ENCODE data around the gene CNOT6.
"Not testable (repeated sequence)": the region's sequence is repeated elsewhere in the genome, so short reads cannot be mapped to it uniquely, and the experiment has no call there.

Gene CNOT6

GRCh38 chr5:180471866-180472265 lies 22.3 kb upstream of the CNOT6 start:
- DNase-seq: no peak

DNA sequence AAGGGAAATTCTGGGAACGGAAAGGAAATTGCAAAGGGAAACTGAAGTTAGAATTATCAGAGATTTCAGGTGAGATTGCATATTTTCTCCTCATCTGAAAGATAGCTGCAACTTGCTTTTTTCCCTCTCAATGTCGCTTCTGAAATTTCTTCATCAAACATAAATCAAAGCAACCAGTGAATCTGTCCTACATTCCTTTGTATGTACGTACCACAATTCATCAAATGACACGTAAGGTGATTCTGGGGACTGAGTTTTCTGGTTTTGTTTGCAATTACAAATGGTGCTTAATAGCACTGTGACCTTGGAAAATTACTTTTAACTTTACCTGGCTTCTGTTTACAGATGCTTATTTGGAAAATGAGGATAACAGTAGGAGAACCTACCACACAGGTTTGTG lies 21.9 kb upstream of the CNOT6 start:
- no peak for DNase-seq

DNA sequence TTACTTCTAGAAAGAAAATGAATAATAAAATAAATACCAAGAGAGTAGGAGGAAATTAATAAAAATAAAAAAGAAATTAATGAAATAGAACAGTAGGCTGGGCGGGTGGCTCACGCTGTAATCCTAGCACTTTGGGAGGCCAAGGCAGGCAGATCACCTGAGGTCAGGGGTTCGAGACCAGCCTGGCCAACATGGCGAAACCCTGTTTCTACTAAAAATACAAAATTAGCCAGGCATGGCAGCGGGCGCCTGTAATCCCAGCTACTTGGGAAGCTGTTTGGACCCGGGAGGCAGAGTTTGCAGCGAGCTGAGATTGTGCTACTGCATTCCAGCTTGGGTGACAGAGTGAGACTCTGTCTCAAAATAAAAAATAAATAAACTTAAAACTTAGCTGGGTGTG lies 20.8 kb upstream of the CNOT6 start:
- DNase-seq: not testable (repeated sequence)

- DNase-seq: no peak
Observed at GRCh38 chr5:180474569-180474968, 19.6 kb upstream of the CNOT6 start.

DNA sequence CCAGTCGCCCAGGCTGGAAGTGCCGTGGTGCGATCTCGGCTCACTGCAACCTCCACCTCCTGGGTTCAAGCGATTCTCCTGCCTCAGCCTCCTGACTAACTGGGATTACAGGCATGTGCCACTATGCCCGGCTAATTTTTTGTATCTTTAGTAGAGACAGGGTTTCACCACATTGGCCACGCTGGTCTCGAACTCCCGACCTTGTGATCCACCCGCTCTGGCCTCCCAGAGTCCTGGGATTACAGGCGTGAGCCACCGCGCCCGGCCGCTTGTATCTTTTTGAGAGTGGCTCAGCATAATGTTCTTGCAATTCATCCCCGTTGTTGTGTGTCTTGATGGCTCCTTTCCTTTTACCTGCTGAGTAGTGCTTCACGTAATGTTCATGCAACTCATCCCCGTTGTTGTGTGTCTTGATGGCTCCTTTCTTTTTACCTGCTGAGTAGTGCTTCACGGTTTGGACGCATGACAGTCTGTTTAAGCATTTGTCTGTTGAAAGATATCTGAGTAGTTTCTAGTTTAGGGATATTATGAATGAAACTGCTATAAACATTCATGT lies 18.1 kb upstream of the CNOT6 start:
- DNase-seq: not testable (repeated sequence)

- no peak for DNase-seq
Observed at GRCh38 chr5:180484813-180485212, 9.4 kb upstream of the CNOT6 start.

DNA sequence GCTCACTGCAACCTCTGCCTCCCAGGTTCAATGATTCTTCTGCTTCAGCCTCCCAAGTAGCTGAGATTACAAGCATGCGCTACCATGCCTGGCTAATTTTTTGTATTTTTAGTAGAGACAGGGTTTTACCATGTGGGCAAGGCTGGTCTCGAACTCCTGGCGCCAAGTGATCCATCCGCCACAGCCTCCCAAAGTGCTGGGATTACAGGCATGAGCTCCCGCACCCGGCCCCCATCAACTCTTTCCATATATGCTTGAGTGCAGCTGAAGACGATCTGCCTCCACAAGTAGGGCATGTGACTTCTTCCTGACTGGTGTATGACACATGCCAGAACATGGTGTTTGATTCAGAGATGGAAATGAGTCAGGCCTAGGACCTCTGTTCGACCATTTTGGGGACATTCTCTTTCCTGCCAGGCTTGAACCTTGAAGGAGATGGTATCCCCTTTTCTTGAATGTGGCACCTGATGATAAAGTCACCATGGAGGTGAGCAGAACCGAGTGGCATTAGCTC lies 7.5 kb upstream of the CNOT6 start:
- DNase-seq: no peak

DNA sequence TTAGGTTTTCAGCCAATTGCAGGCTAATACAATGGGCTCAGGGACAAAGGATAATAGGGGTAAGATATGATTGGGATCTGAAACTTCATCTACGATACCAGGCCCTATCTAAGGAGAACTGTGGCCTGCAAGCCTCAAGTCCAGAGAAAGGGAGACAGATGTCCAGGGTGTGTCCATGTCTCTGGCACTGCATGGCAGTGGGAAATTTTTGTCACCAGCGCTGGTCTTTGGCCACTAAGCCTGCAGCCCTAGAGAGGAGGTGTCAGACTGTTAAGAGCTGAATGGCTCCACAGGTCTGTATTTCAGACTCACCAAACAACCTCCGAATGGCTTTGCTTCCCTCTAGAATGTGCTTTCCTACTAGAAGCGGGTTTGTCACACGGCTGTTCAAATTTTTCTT lies 6.6 kb upstream of the CNOT6 start:
- DNase-seq: no peak

DNA sequence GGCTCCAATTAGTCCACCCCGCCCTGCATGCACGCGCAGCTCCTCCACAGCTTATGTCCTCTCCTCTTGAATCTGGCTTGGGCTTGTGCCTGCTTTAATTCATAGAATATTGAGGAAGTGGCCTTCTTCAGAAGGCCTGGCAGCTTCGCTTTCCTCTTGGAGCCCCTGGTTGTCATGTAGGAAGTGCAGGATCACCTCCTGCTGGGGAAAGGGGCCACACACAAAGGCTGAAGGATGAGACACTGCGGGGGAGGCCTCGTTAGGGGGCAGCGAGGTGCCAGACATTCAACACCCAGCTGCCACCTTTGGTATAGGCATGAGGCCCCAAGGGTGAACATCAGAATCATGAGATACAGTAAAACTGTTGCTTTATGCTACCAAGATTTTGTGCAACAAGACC lies 2.7 kb upstream of the CNOT6 start:
- DNase-seq: no peak

DNA sequence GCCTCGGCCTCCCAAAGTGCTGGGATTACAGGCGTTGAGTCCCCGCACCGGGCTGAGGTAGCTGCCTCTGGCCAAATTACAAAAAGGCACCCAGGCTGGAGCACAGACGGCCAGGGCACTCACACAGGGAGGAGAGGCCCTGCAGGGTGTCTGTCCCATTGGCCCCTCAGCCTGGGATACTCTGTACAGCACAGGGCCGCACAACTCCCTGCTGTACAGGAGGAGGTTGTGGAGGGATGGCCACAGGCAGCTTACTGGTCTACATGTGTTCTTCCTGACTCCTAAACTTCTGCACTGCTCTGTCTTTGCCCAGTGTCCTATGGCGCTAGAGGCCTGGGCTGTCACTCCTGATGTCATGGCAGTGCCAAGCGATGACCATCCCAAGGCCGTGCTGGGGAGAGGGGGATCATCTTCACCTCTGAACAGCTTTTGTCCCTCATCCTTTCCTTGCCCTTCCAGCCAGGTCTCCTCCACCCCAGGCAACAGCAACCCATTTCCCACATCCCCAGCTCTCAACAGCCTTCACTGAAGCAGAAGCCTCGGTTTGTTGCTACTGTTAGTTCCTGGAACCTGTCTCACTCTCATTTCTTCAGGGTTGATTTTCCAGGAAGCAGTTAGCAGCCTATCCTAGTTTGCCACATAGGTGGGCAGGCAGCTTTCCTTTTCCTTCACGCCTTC lies 1.8 kb upstream of the CNOT6 start:
- DNase-seq: no peak

DNA sequence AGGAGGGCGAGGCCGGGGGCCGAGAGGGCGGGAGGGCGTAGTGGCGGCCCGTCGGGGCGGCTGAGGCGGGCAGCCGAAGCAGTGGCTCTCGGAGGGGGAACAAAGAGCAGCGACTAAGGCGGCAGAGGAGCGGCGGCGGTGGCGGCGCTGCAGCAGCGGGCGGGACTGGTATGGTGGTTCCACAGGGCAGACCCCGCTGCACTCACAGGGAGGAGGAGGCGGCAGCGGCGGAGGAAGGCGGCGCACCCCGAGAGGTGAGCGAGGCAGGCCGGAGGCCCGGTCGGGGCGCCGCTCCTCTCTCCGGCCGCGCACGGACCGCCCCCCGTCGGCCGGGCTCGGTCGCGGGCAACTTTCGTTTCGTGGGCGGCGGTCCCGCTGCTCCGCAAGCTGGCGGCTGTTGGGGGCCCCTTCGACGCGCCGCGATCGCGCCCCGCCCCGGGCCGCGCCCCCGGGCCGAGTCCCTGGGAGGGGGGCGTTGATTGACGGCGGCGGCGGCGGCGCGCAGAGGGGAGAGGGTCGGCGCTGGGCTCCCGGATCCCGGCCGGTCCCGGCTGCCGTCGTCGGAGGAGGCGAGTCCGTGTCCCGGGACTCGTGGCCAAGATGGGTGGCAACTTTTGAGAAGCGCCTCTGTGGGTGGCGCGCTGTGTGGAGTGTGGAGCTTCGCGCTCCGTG lies 467 bp downstream of the CNOT6 start:
- DNase-seq: no peak

DNA sequence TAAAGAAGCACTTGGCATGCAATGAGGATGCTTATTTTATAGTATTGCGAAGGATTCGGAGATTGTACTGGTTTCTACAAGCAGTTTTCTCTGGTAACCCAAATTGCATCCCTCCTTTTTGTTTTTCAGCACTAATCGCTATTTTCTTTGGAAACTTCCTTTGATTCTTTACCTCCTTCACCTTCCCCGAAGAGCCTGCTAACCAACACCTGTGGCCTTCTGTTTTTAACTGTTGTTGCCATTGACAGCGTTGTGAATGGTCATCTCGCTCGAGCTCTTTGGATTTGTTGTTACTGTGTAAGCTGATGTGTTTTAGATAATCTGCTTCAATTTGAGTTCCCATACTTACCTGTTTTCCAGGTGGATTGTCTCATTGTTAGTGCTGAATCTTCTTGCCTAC lies 1.1 kb downstream of the CNOT6 start:
- DNase-seq: no peak

- DNase-seq: no peak
Observed at GRCh38 chr5:180495991-180496741, 2.0 kb downstream of the CNOT6 start.

- not testable (repeated sequence) for DNase-seq
Observed at GRCh38 chr5:180496806-180497205, 2.6 kb downstream of the CNOT6 start.

- not testable (repeated sequence) for DNase-seq
Observed at GRCh38 chr5:180497865-180498264, 3.7 kb downstream of the CNOT6 start.

- DNase-seq: no peak
Observed at GRCh38 chr5:180498378-180498777, 4.2 kb downstream of the CNOT6 start.

DNA sequence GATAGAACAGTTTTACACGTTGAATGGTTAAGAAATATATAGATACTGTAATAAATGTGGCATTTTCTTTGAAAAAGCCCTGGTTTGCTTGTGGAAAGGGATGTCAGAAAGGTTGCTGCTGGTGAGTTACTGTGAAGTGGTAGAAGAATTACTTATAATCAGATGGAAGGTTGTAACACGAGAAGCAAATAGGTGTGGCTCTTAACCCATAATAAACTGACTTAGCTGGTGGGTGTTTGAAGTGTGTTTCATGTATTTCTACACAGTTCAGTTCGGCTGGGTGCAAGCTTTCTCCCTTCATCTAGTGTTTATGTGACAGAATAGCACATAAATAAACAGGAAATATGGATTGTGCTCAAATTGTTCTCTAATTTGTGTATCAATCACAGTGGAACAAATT lies 5.5 kb downstream of the CNOT6 start:
- no peak for DNase-seq

DNA sequence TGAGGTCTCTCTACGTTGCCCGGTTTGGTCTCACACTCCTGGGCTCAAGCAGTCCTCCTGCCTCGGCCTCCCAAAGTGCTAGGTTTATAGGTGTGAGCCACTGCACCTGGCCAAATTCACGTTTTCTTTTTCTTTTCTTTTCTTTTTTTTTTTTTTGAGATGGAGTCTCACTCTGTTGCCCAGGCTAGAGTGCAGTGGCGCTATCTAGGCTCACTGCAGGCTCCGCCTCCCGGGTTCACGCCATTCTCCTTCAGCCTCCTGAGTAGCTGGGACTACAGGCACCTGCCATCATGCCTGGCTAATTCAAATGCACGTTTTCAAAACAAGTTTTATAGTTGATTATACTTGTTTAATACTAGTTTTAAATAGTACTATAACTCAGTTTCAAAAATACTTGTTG lies 6.1 kb downstream of the CNOT6 start:
- DNase-seq: not testable (repeated sequence)

DNA sequence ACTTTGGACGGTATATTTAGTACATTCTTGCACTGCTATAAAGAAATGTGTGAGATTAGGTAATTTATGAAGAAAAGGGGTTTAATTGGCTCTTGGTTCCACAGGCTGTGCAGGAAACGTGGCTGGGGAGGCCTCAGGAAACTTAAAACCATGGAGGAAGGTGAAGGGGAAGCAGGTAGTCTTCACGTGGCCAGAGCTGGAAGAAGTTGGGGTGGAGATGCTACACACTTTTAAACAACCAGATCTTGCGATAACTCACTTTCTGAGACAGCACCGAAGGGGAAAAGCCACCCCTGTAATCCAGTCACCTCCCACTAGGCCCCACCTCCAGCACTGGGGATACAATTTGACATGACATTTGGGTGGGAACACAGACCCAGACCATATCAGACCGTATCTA lies 13.5 kb downstream of the CNOT6 start:
- no peak for DNase-seq

DNA sequence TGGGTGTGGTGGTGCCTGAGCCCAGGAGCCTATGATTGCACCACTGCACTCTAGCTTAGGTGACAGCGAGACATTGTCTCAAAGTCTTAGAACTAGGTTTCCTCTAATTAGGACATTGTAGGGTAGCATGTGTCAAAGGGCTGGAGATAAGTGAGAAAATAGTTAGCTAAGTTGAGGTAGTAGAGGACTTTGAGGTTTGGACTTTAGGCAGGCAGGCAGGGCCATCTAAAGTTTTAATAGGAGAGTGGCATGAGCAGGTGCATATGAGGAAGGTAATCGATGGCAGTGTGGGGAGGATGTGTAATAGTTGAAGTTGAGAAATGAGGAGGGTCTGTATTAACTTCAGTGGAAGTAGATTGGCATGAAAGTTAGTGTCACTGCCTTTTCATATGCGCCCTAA lies 21.1 kb downstream of the CNOT6 start:
- no peak for DNase-seq

DNA sequence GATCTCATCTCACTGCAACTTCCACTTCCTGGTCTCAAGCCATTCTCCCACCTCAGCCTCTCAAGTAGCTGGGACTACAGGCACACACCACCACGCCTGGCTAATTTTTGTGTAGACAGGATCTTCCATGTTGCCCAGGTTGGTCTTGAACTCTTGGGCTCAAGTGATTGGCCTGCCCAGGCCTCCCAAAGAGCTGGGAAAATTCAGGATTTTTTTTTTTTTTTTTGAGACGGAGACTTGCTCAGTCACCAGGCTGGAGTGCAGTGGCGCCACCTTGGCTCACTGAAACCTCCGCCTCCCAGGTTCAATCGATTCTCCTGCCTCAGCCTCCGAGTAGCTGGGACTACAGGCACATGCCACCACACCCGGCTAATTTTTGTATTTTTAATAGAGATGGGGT lies 21.8 kb downstream of the CNOT6 start:
- not testable (repeated sequence) for DNase-seq

DNA sequence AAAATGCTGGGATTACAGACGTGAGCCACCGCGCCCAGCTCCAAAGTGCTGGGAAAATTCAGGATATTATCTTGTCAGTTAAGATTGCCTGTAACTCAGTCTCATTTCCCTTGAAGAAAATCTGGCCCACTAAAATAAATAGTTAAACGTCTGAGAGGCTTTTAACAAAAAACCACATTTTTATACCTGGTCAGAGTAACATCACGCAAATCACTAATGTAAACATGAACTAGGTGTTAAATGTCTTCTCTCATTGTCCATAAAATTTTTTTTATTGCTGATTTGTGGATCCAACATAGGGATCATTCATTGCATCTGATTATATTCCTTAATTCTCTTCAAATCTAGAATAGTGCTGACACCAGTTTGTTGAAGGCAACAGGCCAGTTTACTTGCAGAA lies 22.3 kb downstream of the CNOT6 start:
- DNase-seq: no peak

- DNase-seq: no peak
Observed at GRCh38 chr5:180519098-180519497, 24.9 kb downstream of the CNOT6 start.

DNA sequence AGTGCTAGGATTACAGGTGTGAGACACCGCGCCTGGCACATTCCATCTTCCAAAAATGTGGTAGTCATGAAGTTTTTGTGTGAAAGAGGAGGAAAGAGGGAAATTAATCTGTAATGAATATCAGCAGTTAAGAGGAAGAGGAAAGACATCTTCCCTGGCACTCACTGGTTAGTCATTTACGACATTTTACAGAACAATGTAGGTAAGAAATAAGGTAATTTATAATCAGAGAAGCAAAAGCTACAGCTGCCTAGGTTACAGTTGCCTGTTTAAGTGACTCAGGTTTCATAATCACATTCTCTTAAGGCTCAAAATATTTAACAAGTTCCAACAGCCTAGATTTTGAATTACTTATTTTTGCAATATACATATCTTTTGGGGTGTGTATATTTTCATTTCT lies 26.9 kb downstream of the CNOT6 start:
- no peak for DNase-seq
